Esophagus (tissue), 2 donors: ENCODE data around the gene CLEC4G. TPM values are rescaled to one million over a fixed set of nuclear protein-coding genes. Genes with fewer than 3 reads are reported as not detected.

ENCODE experiments used
- H3K27ac ChIP-seq, 2 donors: one replicate each; pipeline ENCODE4 v1.5.1; 2013; ENCODE audit warnings: low read depth in 2 of 2, mild to moderate bottlenecking in 2 of 2, inconsistent platforms in 1 of 2, low read length in 1 of 2, moderate library complexity in 1 of 2
- H3K27me3 ChIP-seq, 2 donors: one replicate each; pipeline ENCODE4 v1.6.1; 2013; ENCODE audit warnings: low read length in 2 of 2, control low read depth in 1 of 2, mild to moderate bottlenecking in 1 of 2; ENCODE audit not compliant: insufficient read depth in 2 of 2, control insufficient read depth in 1 of 2
- H3K36me3 ChIP-seq, 2 donors: one replicate each; pipeline ENCODE4 v1.6.1; 2013; ENCODE audit warnings: low read length in 1 of 2; ENCODE audit not compliant: control insufficient read depth in 2 of 2, insufficient read depth in 2 of 2
- H3K4me1 ChIP-seq, 2 donors: one replicate each; pipeline ENCODE4 v1.6.1; 2013; ENCODE audit warnings: low read length in 1 of 2; ENCODE audit not compliant: control insufficient read depth in 2 of 2, insufficient read depth in 2 of 2
- H3K4me3 ChIP-seq, 2 donors: one replicate each; pipeline ENCODE4 v1.5.1; 2013; ENCODE audit warnings: low read length in 2 of 2, mild to moderate bottlenecking in 2 of 2, low read depth in 1 of 2, moderate library complexity in 1 of 2
- H3K9me3 ChIP-seq, 2 donors: one replicate each; pipeline ENCODE4 v1.6.1; 2013; ENCODE audit warnings: mild to moderate bottlenecking in 2 of 2, low read depth in 1 of 2, low read length in 1 of 2, moderate library complexity in 1 of 2; ENCODE audit not compliant: control insufficient read depth in 2 of 2, insufficient read depth in 1 of 2
- WGBS, 2 donors: extraction: QIAGEN DNeasy Blood & Tissue Kit; methylation state at CpG; one replicate each; pipeline ENCODE4 v1.1.7; 2013; 5-methylcytosine and 5-hydroxymethylcytosine counted together
- polyA plus RNA-seq, 2 donors: library from polyadenylated mRNA; stranded (reverse); fragments of 200-250 nt; gene quantifications; one replicate each; pipeline ENCODE4 v1.2.3, GENCODE V29; 2013
- donor health status: healthy with polysubstance abuse.
- donor health status: Bipolar disorder and iron deficiency.

The CLEC4G gene
- polyA plus RNA-seq, 2 donors, result 0.27 TPM; not detected in 1

GRCh38 chr19:7678971-7679751 lies 52.7 kb downstream of the CLEC4G start:
- H3K27ac ChIP-seq, result no peak overlapping the region
- no peak overlapping the region for H3K4me3 ChIP-seq
- peaks cover 0 to 21% of the 10 kb centered on the region in 2 donors for H3K4me1 ChIP-seq
- 34 to 35% methylated on average over 30 of the region's 30 CpGs for WGBS, 2 donors
- no peaks in the 10 kb centered on the region for H3K9me3 ChIP-seq
- no peaks in the 10 kb centered on the region for H3K27me3 ChIP-seq
- H3K36me3 ChIP-seq, result peaks cover 0 to 10% of the 10 kb centered on the region in 2 donors

Other genes with a start within 250 kb of the CLEC4G start
- gene PEX11G, start 243.1 kb downstream of the CLEC4G start, polyA plus RNA-seq, result 1 to 10 TPM; 4.9 to 6.5 TPM
- 10 to 100 TPM; 19.6 to 25.6 TPM for gene ZNF358, start 216.0 kb downstream of the CLEC4G start, polyA plus RNA-seq
- 10 to 100 TPM; 13.4 to 17.2 TPM for gene MCOLN1, start 209.5 kb downstream of the CLEC4G start, polyA plus RNA-seq
- 10 to 100 TPM; 27.2 to 47.7 TPM for gene PNPLA6, start 196.4 kb downstream of the CLEC4G start, polyA plus RNA-seq
- 10 to 100 TPM; 24.3 to 40.9 TPM for gene CAMSAP3, start 136.2 kb downstream of the CLEC4G start, polyA plus RNA-seq
- gene XAB2, start 102.6 kb downstream of the CLEC4G start, polyA plus RNA-seq, result 10 to 100 TPM; 26.9 to 28.1 TPM
- 100 to 1,000 TPM in 1 of 2 donors, 10 to 100 TPM in 1; 81.3 to 234 TPM for gene PET100, start 102.3 kb downstream of the CLEC4G start, polyA plus RNA-seq
- gene PCP2, start 98.4 kb downstream of the CLEC4G start, polyA plus RNA-seq, result 1 to 10 TPM in 1 of 2 donors, under 1 TPM in 1; 0.58 to 1.3 TPM
- 10 to 100 TPM; 73.2 to 88.7 TPM for gene STXBP2, start 95.0 kb downstream of the CLEC4G start, polyA plus RNA-seq
- gene RETN, start 63.1 kb downstream of the CLEC4G start, polyA plus RNA-seq, result 1 to 10 TPM in 1 of 2 donors, under 1 TPM in 1; 0.65 to 2.1 TPM
- gene MCEMP1, start 55.0 kb downstream of the CLEC4G start, polyA plus RNA-seq, result under 1 TPM; 0.09 to 0.53 TPM
- 100 to 1,000 TPM; 133 to 137 TPM for gene TRAPPC5, start 51.3 kb downstream of the CLEC4G start, polyA plus RNA-seq
- gene FCER2, start 30.0 kb downstream of the CLEC4G start, polyA plus RNA-seq, result under 1 TPM in 1 of 2 donors, not detected in 1; 0.02 TPM
- gene CD209, start 15.4 kb upstream of the CLEC4G start, polyA plus RNA-seq, result under 1 TPM; 0.22 to 0.27 TPM
- under 1 TPM in 1 of 2 donors, not detected in 1; 0.04 TPM for gene CLEC4M, start 31.1 kb upstream of the CLEC4G start, polyA plus RNA-seq
- gene EVI5L, start 98.1 kb upstream of the CLEC4G start, polyA plus RNA-seq, result 1 to 10 TPM; 8.5 to 8.8 TPM
- under 1 TPM; 0.14 to 0.16 TPM for gene PRR36, start 142.3 kb upstream of the CLEC4G start, polyA plus RNA-seq
- gene LRRC8E, start 156.4 kb upstream of the CLEC4G start, polyA plus RNA-seq, result 1 to 10 TPM; 3.3 to 4.7 TPM
- gene MAP2K7, start 171.8 kb upstream of the CLEC4G start, polyA plus RNA-seq, result 10 to 100 TPM; 12.8 to 35.1 TPM
- under 1 TPM in 1 of 2 donors, not detected in 1; 0.08 TPM for gene TGFBR3L, start 182.7 kb upstream of the CLEC4G start, polyA plus RNA-seq
- 10 to 100 TPM in 1 of 2 donors, 1 to 10 TPM in 1; 5.6 to 11.3 TPM for gene SNAPC2, start 188.2 kb upstream of the CLEC4G start, polyA plus RNA-seq
- 1 to 10 TPM; 1.4 to 3.0 TPM for gene CTXN1, start 194.0 kb upstream of the CLEC4G start, polyA plus RNA-seq
- gene TIMM44, start 211.6 kb upstream of the CLEC4G start, polyA plus RNA-seq, result 10 to 100 TPM; 42.1 to 53.4 TPM